T-cell (primary cell): Measurements from ENCODE around the gene S100PBP. TPM values are rescaled to one million over a fixed set of nuclear protein-coding genes. Genes with fewer than 3 reads are reported as not detected.

ENCODE experiments used
- ATAC-seq, 4 experiments: fragments of 200-7000 bp in 3 of 4; fragments of 150-1000 bp in 1 of 4; cut with Tn5 transposase; replicated peaks in 1 of 4; 1 replicate in 3 of 4; 2 replicates in 1 of 4; pipeline ENCODE4 v1.10.0; 2021; ENCODE audit warnings: moderate library complexity in 3 of 4, mild to moderate bottlenecking in 2 of 4, moderate number of reproducible peaks in 1 of 4
- CTCF ChIA-PET, 2 donors: fragments of 300-600 bp; sonication (Branson Sonifier 250); formaldehyde crosslinking; loops; one replicate each; lab custom pipeline; 2022; ENCODE audit warnings: antibody characterized with exemption in 2 of 2; lab: Charles Lee
- POLR2A ChIA-PET, 2 donors: fragments of 300-600 bp; sonication (Branson Sonifier 250); formaldehyde crosslinking; loops; one replicate each; lab custom pipeline; 2022; ENCODE audit warnings: antibody characterized with exemption in 2 of 2; lab: Charles Lee
- DNase-seq, 35 experiments: peaks; one replicate each; pipeline versions ENCODE4 v3.0.0 to v3.0.0-alpha.2; 2013 to 2023
- H3K27ac ChIP-seq: one replicate; pipeline ENCODE4 v1.5.1; 2013; ENCODE audit warnings: low read length
- H3K27me3 ChIP-seq, 2 experiments: replicated peaks in 1 of 2; 1 replicate in 1 of 2; 2 replicates in 1 of 2; pipeline versions ENCODE4 v1.6.1 to v1.7.0; 2013; ENCODE audit warnings: low read length in 1 of 2, mixed read lengths in 1 of 2; ENCODE audit not compliant: control insufficient read depth in 2 of 2, insufficient read depth in 2 of 2; ENCODE audit errors: extremely low read depth in 1 of 2
- H3K36me3 ChIP-seq, 2 donors: 1 replicate in 1 of 2; 2 replicates in 1 of 2; pipeline versions ENCODE4 v1.6.1 to v1.7.0; 2013; ENCODE audit warnings: low read length in 1 of 2; ENCODE audit not compliant: control insufficient read depth in 2 of 2, insufficient read depth in 1 of 2; ENCODE audit errors: extremely low read depth in 1 of 2
- H3K4me1 ChIP-seq, 2 experiments: 1 replicate in 1 of 2; 2 replicates in 1 of 2; pipeline versions ENCODE4 v1.6.1 to v1.7.0; 2013; ENCODE audit warnings: low read length in 2 of 2, mixed read lengths in 1 of 2; ENCODE audit not compliant: insufficient read depth in 2 of 2, control insufficient read depth in 1 of 2; ENCODE audit errors: extremely low read depth in 1 of 2
- H3K4me3 ChIP-seq, 2 donors: 1 replicate in 1 of 2; 2 replicates in 1 of 2; pipeline versions ENCODE4 v1.5.1 to v1.7.0; 2013; ENCODE audit warnings: mild to moderate bottlenecking in 2 of 2, low read length in 1 of 2, moderate library complexity in 1 of 2; ENCODE audit not compliant: control insufficient read depth in 1 of 2; ENCODE audit errors: extremely low read depth in 1 of 2
- H3K9me3 ChIP-seq: 2 replicates; pipeline ENCODE4 v1.7.0; 2013
- H3K27ac Mint-ChIP-seq, 2 donors: one replicate each; pipeline ENCODE4 v1.8.0; 2020 to 2021; ENCODE audit warnings: mild to moderate bottlenecking in 2 of 2, mixed read lengths in 2 of 2
- H3K27me3 Mint-ChIP-seq, 2 donors: one replicate each; pipeline ENCODE4 v1.8.0; 2021 to 2022; ENCODE audit warnings: mixed read lengths in 2 of 2
- H3K36me3 Mint-ChIP-seq: one replicate; pipeline ENCODE4 v1.8.0; 2021; ENCODE audit warnings: mixed read lengths
- H3K4me1 Mint-ChIP-seq, 3 donors: one replicate each; pipeline ENCODE4 v1.8.0; 2020 to 2022; ENCODE audit warnings: mixed read lengths in 3 of 3, mild to moderate bottlenecking in 1 of 3
- H3K4me3 Mint-ChIP-seq, 3 donors: one replicate each; pipeline ENCODE4 v1.8.0; 2020 to 2022; ENCODE audit warnings: mild to moderate bottlenecking in 3 of 3, mixed read lengths in 3 of 3, moderate library complexity in 3 of 3
- H3K9me3 Mint-ChIP-seq, 3 donors: one replicate each; pipeline ENCODE4 v1.8.0; 2020 to 2022; ENCODE audit warnings: mixed read lengths in 3 of 3
- WGBS: methylation state at CpG from one replicate; pipeline ENCODE4 v1.1.5; 2013; ENCODE audit warnings: missing lambda C conversion rate; ENCODE audit not compliant: insufficient coverage; 5-methylcytosine and 5-hydroxymethylcytosine counted together
- total RNA-seq, 35 experiments: library from RNA in 6 of 35; stranded (reverse) in 6 of 35; fragments of 120-200 nt in 1 of 35; gene quantifications; one replicate each; pipeline versions ENCODE4 v1.2.1 to v1.2.4 and lab custom pipeline; 2013 to 2026

The S100PBP gene
- total RNA-seq, 5 donors from 2014 or later (not counting 1 experiment from before 2014, with no cell fraction given) = 46.6 to 77.6 (median 63.6) TPM

GRCh38 chr1:32889731-32890278, 72.4 kb downstream of the S100PBP start:
- Histone ChIP-seq H3K36me3 (no peaks in the 10 kb centered on the region), H3K27me3 (peaks cover 10 to 88% of the 10 kb centered on the region in 2 experiments), H3K4me1 (peaks cover 0 to 24% of the 10 kb centered on the region in 2 experiments), H3K27ac (no peak overlapping the region), H3K9me3 (no peaks in the 10 kb centered on the region), H3K4me3 (no peak overlapping the region)
- WGBS = 93% methylated on average over 2 of the region's 3 CpGs
- ChIA-PET POLR2A (no interaction called here), CTCF (no interaction called here)
- H3K4me3 Mint-ChIP-seq = no peak overlapping the region
- no peaks in the 10 kb centered on the region for H3K36me3 Mint-ChIP-seq
- peaks cover 74 to 80% of the 10 kb centered on the region in 2 donors for H3K27me3 Mint-ChIP-seq
- no peaks in the 10 kb centered on the region for H3K9me3 Mint-ChIP-seq
- no peak for ATAC-seq
- peak overlapping the region in 1 of 2 donors; percentile 10 for H3K27ac Mint-ChIP-seq
- DNase-seq = no peak
- peaks cover 8 to 24% (median 18%) of the 10 kb centered on the region in 3 donors for H3K4me1 Mint-ChIP-seq

GRCh38 chr1:32890516-32891240, 73.2 kb downstream of the S100PBP start:
- ChIA-PET POLR2A (no interaction called here), CTCF (no interaction called here)
- Mint-ChIP-seq H3K4me3 (no peak overlapping the region), H3K27me3 (peaks cover 65 to 72% of the 10 kb centered on the region in 2 donors), H3K4me1 (peaks cover 6 to 19% (median 12%) of the 10 kb centered on the region in 3 donors), H3K27ac (no peak overlapping the region), H3K36me3 (no peaks in the 10 kb centered on the region), H3K9me3 (no peaks in the 10 kb centered on the region)
- Histone ChIP-seq H3K36me3 (no peaks in the 10 kb centered on the region), H3K4me1 (peaks cover 0 to 24% of the 10 kb centered on the region in 2 experiments), H3K27ac (no peak overlapping the region), H3K27me3 (peaks cover 10 to 89% of the 10 kb centered on the region in 2 experiments), H3K9me3 (no peaks in the 10 kb centered on the region), H3K4me3 (no peak overlapping the region)
- no peak for DNase-seq
- no peak for ATAC-seq
- 84% methylated on average over 6 of the region's 7 CpGs for WGBS

GRCh38 chr1:32891241-32891570, 73.8 kb downstream of the S100PBP start:
- Histone ChIP-seq H3K4me3 (no peak overlapping the region), H3K4me1 (peaks cover 0 to 21% of the 10 kb centered on the region in 2 experiments), H3K27ac (no peak overlapping the region), H3K27me3 (peaks cover 10 to 90% of the 10 kb centered on the region in 2 experiments), H3K9me3 (no peaks in the 10 kb centered on the region), H3K36me3 (no peaks in the 10 kb centered on the region)
- no peaks in the 10 kb centered on the region for H3K36me3 Mint-ChIP-seq
- H3K27ac Mint-ChIP-seq = no peak overlapping the region
- H3K4me1 Mint-ChIP-seq = peaks cover 6 to 17% (median 11%) of the 10 kb centered on the region in 3 donors
- ChIA-PET POLR2A (no interaction called here), CTCF (interaction anchor here in 1 of 2 donors (0.6 kb wide), 1 partner anchor 245 kb away, joined by 6 read pairs; no protein-coding TSS in a partner anchor)
- no peaks in the 10 kb centered on the region for H3K9me3 Mint-ChIP-seq
- 83% methylated on average over 1 of the region's 1 CpG for WGBS
- DNase-seq (no peak), ATAC-seq (no peak)
- H3K27me3 Mint-ChIP-seq = peaks cover 67 to 72% of the 10 kb centered on the region in 2 donors
- H3K4me3 Mint-ChIP-seq = no peak overlapping the region

GRCh38 chr1:32891630-32892029, 74.2 kb downstream of the S100PBP start:
- Mint-ChIP-seq H3K36me3 (no peaks in the 10 kb centered on the region), H3K4me3 (peak overlapping the region in 2 of 3 donors; percentile 59 to 81), H3K9me3 (no peaks in the 10 kb centered on the region), H3K4me1 (peaks cover 6 to 17% (median 11%) of the 10 kb centered on the region in 3 donors), H3K27me3 (peaks cover 70 to 77% of the 10 kb centered on the region in 2 donors), H3K27ac (no peak overlapping the region)
- ATAC-seq (no peak), DNase-seq (no peak)
- Histone ChIP-seq H3K4me3 (no peak overlapping the region), H3K27ac (no peak overlapping the region), H3K27me3 (peaks cover 10 to 90% of the 10 kb centered on the region in 2 experiments), H3K4me1 (peaks cover 0 to 18% of the 10 kb centered on the region in 2 experiments), H3K9me3 (no peaks in the 10 kb centered on the region), H3K36me3 (no peaks in the 10 kb centered on the region)
- CTCF ChIA-PET = interaction anchor here (0.6 to 0.7 kb wide), 2 partner anchors 27 to 246 kb away, joined by 3 to 6 read pairs; no protein-coding TSS in a partner anchor
- POLR2A ChIA-PET = interaction anchor here in 1 of 2 donors (0.5 kb wide), 1 partner anchor 1381 kb away, joined by 3 read pairs; no protein-coding TSS in a partner anchor
- WGBS = 94% methylated on average over 3 of the region's 3 CpGs

GRCh38 chr1:32892368-32893197, 75.1 kb downstream of the S100PBP start:
- H3K4me3 ChIP-seq = peak overlapping the region; percentile 39 to 49
- ATAC-seq = peak; percentile 45 to 81 (median 57)
- peaks cover 66 to 75% of the 10 kb centered on the region in 2 donors for H3K27me3 Mint-ChIP-seq
- ChIA-PET POLR2A (interaction anchor here in 1 of 2 donors (0.5 kb wide), 1 partner anchor 1382 kb away, joined by 3 read pairs; no protein-coding TSS in a partner anchor), CTCF (interaction anchor here in 1 of 2 donors (0.7 to 0.9 kb wide), 2 partner anchors 26 to 88 kb away, joined by 3 read pairs; no protein-coding TSS in a partner anchor)
- no peaks in the 10 kb centered on the region for H3K36me3 ChIP-seq
- no peak overlapping the region for H3K27ac Mint-ChIP-seq
- H3K27ac ChIP-seq = no peak overlapping the region
- H3K9me3 ChIP-seq = no peaks in the 10 kb centered on the region
- H3K4me3 Mint-ChIP-seq = peak overlapping the region; percentile 50 to 81 (median 59)
- no peaks in the 10 kb centered on the region for H3K36me3 Mint-ChIP-seq
- H3K4me1 ChIP-seq = peaks cover 0 to 15% of the 10 kb centered on the region in 2 experiments
- WGBS = 28% methylated on average over 48 of the region's 49 CpGs
- H3K27me3 ChIP-seq = peaks cover 7 to 88% of the 10 kb centered on the region in 2 experiments
- no peaks in the 10 kb centered on the region for H3K9me3 Mint-ChIP-seq
- DNase-seq = peak in 10 of 35 experiments; percentile 7 to 58 (median 31)
- peaks cover 6 to 14% (median 11%) of the 10 kb centered on the region in 3 donors for H3K4me1 Mint-ChIP-seq
